Globus pallidus (tissue), 1 donor: ENCODE measurements around the gene EYS.

ENCODE experiments used
- DNase-seq: peaks from one replicate; pipeline ENCODE4 v3.0.0-alpha.2; 2015; ENCODE audit warnings: low spot score

The EYS gene

DNA sequence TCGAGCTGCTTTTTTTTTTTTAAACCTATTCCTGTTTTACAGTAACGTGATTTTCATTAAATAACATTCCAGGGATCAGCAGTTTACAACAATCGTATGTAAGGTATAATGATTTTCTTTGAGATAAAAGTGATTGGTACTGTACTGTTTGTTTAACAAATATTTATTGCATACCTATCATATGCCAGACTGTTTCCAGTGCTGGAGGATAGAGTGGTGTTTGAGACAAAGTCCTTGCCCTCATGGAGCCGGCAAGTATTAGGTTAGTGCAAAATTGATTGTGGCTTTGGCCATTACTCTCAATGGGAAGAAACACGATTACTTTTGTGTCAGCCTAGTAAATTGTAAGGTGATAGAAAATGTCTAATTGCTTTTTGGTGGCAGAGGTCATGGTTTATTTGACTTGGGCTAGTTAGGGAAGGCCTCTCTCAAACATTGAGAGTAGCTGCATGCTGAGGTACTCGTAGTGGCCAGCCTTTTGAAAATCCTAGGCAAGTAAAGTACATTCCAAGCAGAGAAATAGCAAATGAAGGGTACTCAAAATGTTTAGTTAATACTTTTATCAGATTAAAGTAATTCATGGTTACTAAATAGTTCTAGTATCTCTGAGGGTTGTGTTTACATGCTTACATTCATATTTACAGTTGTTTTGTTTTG is 2035.8 kb downstream of the EYS start:
- DNase-seq: no peak
